ENCODE results near the gene GLI3. TPM values are rescaled to one million over a fixed set of nuclear protein-coding genes. Genes with fewer than 3 reads are reported as not detected.
A peak's percentile ranks its signal among the peaks of the same experiment; 100 is the strongest.

GLI3 gene
- total RNA-seq, 4 donors from 2014 or later: 3.0 to 9.0 (median 4.2) TPM

GRCh38 chr7:41948503-41948902 lies 288.5 kb downstream of the GLI3 start:
- intact Hi-C loops (cut with DNase I): no loop called here
- no peak overlapping the region for H3K27ac ChIP-seq
- no peaks in the 10 kb centered on the region for H3K4me1 ChIP-seq
- no peak overlapping the region for H3K4me3 ChIP-seq
- no peak for TF ChIP-seq CTCF (IDR thresholded peaks at IDR 0.05)
- H3K9me3 ChIP-seq: no peaks in the 10 kb centered on the region
- DNase-seq: no peak
- no peaks in the 10 kb centered on the region for H3K36me3 ChIP-seq
- H3K27me3 ChIP-seq: no peaks in the 10 kb centered on the region

- 0% methylated on average over 1 of the region's 16 CpGs; no CpG with 5 or more reads in 1 of the 2 donors for WGBS, 2 donors
- Histone ChIP-seq H3K36me3 (no peaks in the 10 kb centered on the region), H3K4me3 (peak overlapping the region in 3 of 4 donors; percentile 18 to 60 (median 36)), H3K9me3 (no peaks in the 10 kb centered on the region), H3K4me1 (peaks cover 0 to 15% (median 7%) of the 10 kb centered on the region in 3 donors), H3K27me3 (peaks cover 0 to 21% (median 0%) of the 10 kb centered on the region in 4 donors), H3K27ac (peak overlapping the region in 3 of 4 donors; percentile 39 to 75 (median 50))
- TF ChIP-seq CTCF (IDR thresholded peaks at IDR 0.05) (peak; percentile 86 to 96 (median 92)), POLR2A (IDR thresholded peaks at IDR 0.05) (no peak)
- peak; percentile 4 for DNase-seq
- intact Hi-C loops (cut with DNase I): no loop called here
These were observed 293.9 kb downstream of the GLI3 start for GRCh38 chr7:41943094-41943577.

- no peaks in the 10 kb centered on the region for H3K9me3 ChIP-seq
- no peaks in the 10 kb centered on the region for H3K36me3 ChIP-seq
- 38 to 55% methylated on average over 15 to 23 of the region's 23 CpGs for WGBS, 2 donors
- intact Hi-C loops (cut with DNase I): no loop called here
- H3K4me3 ChIP-seq: peak overlapping the region in 3 of 4 donors; percentile 18 to 60 (median 36)
- no peak for TF ChIP-seq POLR2A (IDR thresholded peaks at IDR 0.05)
- TF ChIP-seq CTCF (IDR thresholded peaks at IDR 0.05): no peak
- peaks cover 0 to 21% (median 0%) of the 10 kb centered on the region in 4 donors for H3K27me3 ChIP-seq
- peak overlapping the region in 3 of 4 donors; percentile 39 to 75 (median 50) for H3K27ac ChIP-seq
- no peak for DNase-seq
- H3K4me1 ChIP-seq: peaks cover 0 to 15% (median 7%) of the 10 kb centered on the region in 3 donors
These were observed 294.4 kb downstream of the GLI3 start for GRCh38 chr7:41942468-41943093.

- Histone ChIP-seq H3K36me3 (no peaks in the 10 kb centered on the region), H3K27me3 (peaks cover 0 to 21% (median 0%) of the 10 kb centered on the region in 4 donors), H3K4me1 (peaks cover 0 to 15% (median 7%) of the 10 kb centered on the region in 3 donors), H3K27ac (no peak overlapping the region), H3K4me3 (no peak overlapping the region), H3K9me3 (no peaks in the 10 kb centered on the region)
- DNase-seq: no peak
- 5 to 11% methylated on average over 5 to 6 of the region's 6 CpGs for WGBS, 2 donors
- intact Hi-C loops (cut with DNase I): no loop called here
- peak; percentile 68 to 92 (median 86) for TF ChIP-seq CTCF (IDR thresholded peaks at IDR 0.05)
- no peak for TF ChIP-seq POLR2A (IDR thresholded peaks at IDR 0.05)
These were observed 296.2 kb downstream of the GLI3 start for GRCh38 chr7:41940760-41941343.

- intact Hi-C loops (cut with DNase I): no loop called here
- Histone ChIP-seq H3K4me3 (no peak overlapping the region), H3K27ac (no peak overlapping the region), H3K27me3 (peaks cover 0 to 21% (median 0%) of the 10 kb centered on the region in 4 donors), H3K9me3 (no peaks in the 10 kb centered on the region), H3K4me1 (peaks cover 0 to 14% (median 7%) of the 10 kb centered on the region in 3 donors), H3K36me3 (no peaks in the 10 kb centered on the region)
- no peak for TF ChIP-seq CTCF (IDR thresholded peaks at IDR 0.05)
- 64 to 77% methylated on average over 2 of the region's 2 CpGs for WGBS, 2 donors
- DNase-seq: no peak
These were observed 298.6 kb downstream of the GLI3 start for GRCh38 chr7:41938371-41938770.
